ENCODE data around the gene CYTIP. TPM values are rescaled to one million over a fixed set of nuclear protein-coding genes. Genes with fewer than 3 reads are reported as not detected.

CYTIP gene
- total and polyA plus RNA-seq, 7 donors = 2.5 to 36.4 (median 4.3) TPM

DNA sequence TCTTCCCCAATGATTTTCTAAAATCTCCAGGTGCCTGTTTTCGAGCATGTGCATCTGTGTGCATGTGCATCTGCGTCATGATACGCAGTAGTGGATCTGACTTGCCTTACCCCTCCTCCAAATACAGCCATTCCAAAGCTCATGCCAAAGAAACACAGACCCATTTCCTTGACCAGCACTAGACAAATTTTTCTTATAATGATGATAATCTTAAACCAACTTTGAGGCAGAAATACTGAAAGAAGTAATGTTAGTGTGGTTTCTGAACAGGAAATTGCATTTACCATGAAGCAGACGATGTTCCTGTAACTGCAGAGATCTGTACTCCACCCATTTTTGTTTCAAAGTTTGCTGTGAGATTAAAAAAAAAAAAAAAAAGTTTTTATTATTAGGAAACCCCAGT, 25.6 kb downstream of the CYTIP start:
- no peaks in the 10 kb centered on the region for H3K9me3 ChIP-seq
- 52 to 69% methylated on average over 4 of the region's 4 CpGs for WGBS, 2 donors
- no peak for TF ChIP-seq EP300 (IDR thresholded peaks at IDR 0.05)
- no peak for TF ChIP-seq POLR2A (IDR thresholded peaks at IDR 0.05)
- no peak for TF ChIP-seq POLR2AphosphoS5 (IDR thresholded peaks at IDR 0.05)
- TF ChIP-seq, protein P1, sequence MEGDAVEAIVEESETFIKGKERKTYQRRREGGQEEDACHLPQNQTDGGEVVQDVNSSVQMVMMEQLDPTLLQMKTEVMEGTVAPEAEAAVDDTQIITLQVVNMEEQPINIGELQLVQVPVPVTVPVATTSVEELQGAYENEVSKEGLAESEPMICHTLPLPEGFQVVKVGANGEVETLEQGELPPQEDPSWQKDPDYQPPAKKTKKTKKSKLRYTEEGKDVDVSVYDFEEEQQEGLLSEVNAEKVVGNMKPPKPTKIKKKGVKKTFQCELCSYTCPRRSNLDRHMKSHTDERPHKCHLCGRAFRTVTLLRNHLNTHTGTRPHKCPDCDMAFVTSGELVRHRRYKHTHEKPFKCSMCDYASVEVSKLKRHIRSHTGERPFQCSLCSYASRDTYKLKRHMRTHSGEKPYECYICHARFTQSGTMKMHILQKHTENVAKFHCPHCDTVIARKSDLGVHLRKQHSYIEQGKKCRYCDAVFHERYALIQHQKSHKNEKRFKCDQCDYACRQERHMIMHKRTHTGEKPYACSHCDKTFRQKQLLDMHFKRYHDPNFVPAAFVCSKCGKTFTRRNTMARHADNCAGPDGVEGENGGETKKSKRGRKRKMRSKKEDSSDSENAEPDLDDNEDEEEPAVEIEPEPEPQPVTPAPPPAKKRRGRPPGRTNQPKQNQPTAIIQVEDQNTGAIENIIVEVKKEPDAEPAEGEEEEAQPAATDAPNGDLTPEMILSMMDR (IDR thresholded peaks at IDR 0.05) = no peak
- H3K36me3 ChIP-seq = no peaks in the 10 kb centered on the region
- no peak for DNase-seq
- H3K27ac ChIP-seq = peak overlapping the region in 2 of 4 donors; percentile 33 to 34
- no peaks in the 10 kb centered on the region for H3K27me3 ChIP-seq
- intact Hi-C loops (cut with DNase I) = no loop called here
- no peak overlapping the region for H3K4me3 ChIP-seq
- no peaks in the 10 kb centered on the region for H3K4me1 ChIP-seq

DNA sequence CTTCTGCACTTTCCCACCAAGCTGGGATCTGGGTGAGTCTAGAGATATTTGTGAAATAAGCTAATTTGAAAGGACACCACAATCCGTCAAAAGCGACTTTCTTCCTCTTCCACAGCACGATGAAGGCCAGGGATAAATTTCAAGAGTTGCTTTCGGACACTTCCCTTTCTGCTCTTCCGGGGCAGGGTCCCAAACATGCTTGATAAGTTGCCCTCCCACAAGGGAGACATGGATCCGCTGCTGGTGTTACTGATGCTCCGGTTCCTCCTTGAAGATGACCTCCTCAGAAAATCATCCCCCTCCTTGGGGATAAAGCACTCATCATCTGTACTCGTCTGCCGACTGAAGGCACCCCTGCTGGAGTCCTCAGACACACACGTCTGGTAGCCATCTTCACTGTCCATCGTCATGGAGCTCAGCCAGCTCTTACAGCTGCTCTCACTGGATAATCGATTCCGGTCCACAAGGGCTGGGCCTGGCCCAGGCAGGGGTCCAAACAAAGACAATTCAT, 28.2 kb downstream of the CYTIP start:
- H3K4me3 ChIP-seq = no peak overlapping the region
- H3K27ac ChIP-seq = peak overlapping the region in 1 of 4 donors; percentile 5
- no peaks in the 10 kb centered on the region for H3K36me3 ChIP-seq
- no peaks in the 10 kb centered on the region for H3K27me3 ChIP-seq
- no peaks in the 10 kb centered on the region for H3K4me1 ChIP-seq
- TF ChIP-seq POLR2AphosphoS5 (IDR thresholded peaks at IDR 0.05) = no peak
- no peak for TF ChIP-seq EP300 (IDR thresholded peaks at IDR 0.05)
- no peak for TF ChIP-seq POLR2A (IDR thresholded peaks at IDR 0.05)
- TF ChIP-seq, protein P1 (IDR thresholded peaks at IDR 0.05) = no peak
- no peak for DNase-seq
- WGBS, 2 donors = 87 to 90% methylated on average over 13 of the region's 13 CpGs
- no peaks in the 10 kb centered on the region for H3K9me3 ChIP-seq
- intact Hi-C loops (cut with DNase I) = no loop called here

DNA sequence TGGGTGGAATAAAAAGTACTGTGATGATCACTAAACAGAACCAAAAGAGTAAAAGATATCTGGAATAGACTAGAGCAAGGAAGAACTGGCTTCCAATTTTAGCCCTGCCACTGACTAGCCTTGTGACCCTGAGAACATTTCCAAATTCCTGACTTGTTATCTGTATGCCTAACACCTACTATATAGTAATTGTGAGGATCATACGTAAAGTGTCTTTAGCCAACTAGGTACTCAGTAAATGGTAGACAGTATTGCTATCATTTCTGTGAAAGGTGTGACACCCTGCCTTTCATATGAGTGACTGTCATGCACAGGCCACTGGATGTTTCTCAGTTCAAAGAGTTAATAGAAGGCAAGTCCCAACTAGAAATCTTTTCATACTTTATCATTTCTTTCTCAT, 29.8 kb downstream of the CYTIP start:
- Histone ChIP-seq H3K9me3 (no peaks in the 10 kb centered on the region), H3K27ac (no peak overlapping the region), H3K4me1 (no peaks in the 10 kb centered on the region), H3K4me3 (no peak overlapping the region), H3K27me3 (no peaks in the 10 kb centered on the region), H3K36me3 (no peaks in the 10 kb centered on the region)
- intact Hi-C loops (cut with DNase I) = no loop called here
- TF ChIP-seq POLR2AphosphoS5 (IDR thresholded peaks at IDR 0.05) (no peak), POLR2A (IDR thresholded peaks at IDR 0.05) (no peak), EP300 (IDR thresholded peaks at IDR 0.05) (no peak)
- TF ChIP-seq, protein P1 (IDR thresholded peaks at IDR 0.05) = no peak
- WGBS, 2 donors = 74 to 88% methylated on average over 1 of the region's 1 CpG
- no peak for DNase-seq

DNA sequence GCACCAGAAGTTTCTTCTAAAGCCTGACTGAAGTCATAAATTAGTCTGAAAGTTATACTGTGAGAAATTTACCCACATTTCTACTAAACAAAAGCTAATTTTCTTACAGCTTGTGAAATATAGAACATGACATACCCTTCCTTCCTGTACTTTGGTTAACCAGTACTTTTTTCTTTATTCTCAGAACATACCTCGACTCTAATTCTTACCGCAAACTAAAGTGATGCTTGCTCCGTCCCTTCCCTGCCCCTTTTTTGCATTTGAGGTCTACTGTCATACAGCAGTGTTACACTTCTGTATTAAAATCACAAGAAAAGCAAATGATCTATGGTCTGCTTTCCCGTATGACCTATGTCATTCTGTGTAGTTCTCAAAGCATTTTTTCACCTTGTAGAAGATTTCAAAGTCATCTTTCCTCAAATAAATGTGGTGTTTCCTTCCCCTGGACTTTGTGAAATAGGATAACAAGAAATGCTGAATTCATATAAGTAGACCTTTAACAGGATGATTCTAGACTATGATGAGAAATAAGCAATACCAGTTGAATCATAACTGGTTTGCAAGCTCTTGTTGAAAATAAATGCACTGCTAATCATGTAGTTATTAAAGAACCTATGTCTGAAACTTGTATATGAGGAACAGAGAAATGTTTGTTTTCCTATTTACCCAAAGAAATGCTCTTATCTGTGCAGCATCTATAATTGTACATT, 30.4 kb downstream of the CYTIP start:
- H3K4me3 ChIP-seq = no peak overlapping the region
- no peaks in the 10 kb centered on the region for H3K36me3 ChIP-seq
- intact Hi-C loops (cut with DNase I) = no loop called here
- 45 to 81% methylated on average over 4 of the region's 4 CpGs for WGBS, 2 donors
- no peaks in the 10 kb centered on the region for H3K9me3 ChIP-seq
- H3K4me1 ChIP-seq = no peaks in the 10 kb centered on the region
- H3K27me3 ChIP-seq = no peaks in the 10 kb centered on the region
- TF ChIP-seq EP300 (IDR thresholded peaks at IDR 0.05) (no peak), POLR2AphosphoS5 (IDR thresholded peaks at IDR 0.05) (no peak), POLR2A (IDR thresholded peaks at IDR 0.05) (no peak)
- TF ChIP-seq, protein P1 (IDR thresholded peaks at IDR 0.05) = no peak
- no peak overlapping the region for H3K27ac ChIP-seq
- no peak for DNase-seq

Measured in sigmoid colon (tissue), 7 donors.